PFSK-1 (cell line): Measurements from ENCODE around the gene SEMA4D.

Source experiments
- FOXP2 ChIP-seq: optimal IDR thresholded peaks from 2 replicates; pipeline ENCODE3; 2011; ENCODE audit warnings: borderline replicate concordance, control low read depth, inconsistent platforms; ENCODE audit not compliant: insufficient read depth; ENCODE audit errors: extremely low read length, extremely low read depth
- POLR2AphosphoS5 ChIP-seq: IDR thresholded peaks from 2 replicates; pipeline ENCODE4 v1.6.1; 2012; ENCODE audit warnings: low read depth, mild to moderate bottlenecking, control low read depth, low read length, moderate library complexity
- SIN3A ChIP-seq: IDR thresholded peaks from 2 replicates; pipeline ENCODE4 v1.6.1; 2012; ENCODE audit warnings: mild to moderate bottlenecking, low read length, moderate library complexity, borderline replicate concordance; ENCODE audit not compliant: insufficient read depth
- TAF1 ChIP-seq: IDR thresholded peaks from 2 replicates; pipeline ENCODE4 v1.6.1; 2012; ENCODE audit warnings: low read length, control low read depth, borderline replicate concordance; ENCODE audit not compliant: insufficient read depth
- TF ChIP-seq, protein P1 (sequence below), 2 experiments: IDR thresholded peaks; 2 replicates each; pipeline versions ENCODE4 v1.6.1 to v1.8.0; 2011 to 2012; ENCODE audit warnings: low read depth in 2 of 2, low read length in 2 of 2, control low read depth in 1 of 2, inconsistent platforms in 1 of 2, mild to moderate bottlenecking in 1 of 2, moderate library complexity in 1 of 2; ENCODE audit not compliant: insufficient read depth in 1 of 2

SEMA4D gene

DNA sequence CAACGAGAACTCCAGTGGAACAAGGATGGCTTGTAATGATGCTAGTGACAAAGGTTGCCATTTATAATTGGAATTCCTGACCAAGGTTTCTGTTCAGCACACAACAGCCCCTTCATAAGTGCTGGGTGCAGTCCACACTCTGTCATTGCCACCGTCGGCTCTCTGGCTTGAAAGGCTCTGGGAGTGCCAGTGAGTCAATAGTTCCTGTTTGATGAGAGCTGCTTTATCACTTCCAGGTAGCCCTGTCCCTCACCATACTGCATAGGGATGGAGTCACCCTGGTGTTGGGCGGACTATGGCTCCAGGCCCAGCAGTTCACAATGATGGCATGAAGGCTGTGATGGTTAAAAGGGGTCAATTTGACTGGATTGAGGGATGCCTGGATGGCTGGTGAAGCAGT is 34.6 kb upstream of the SEMA4D start:
- TF ChIP-seq, protein P1, sequence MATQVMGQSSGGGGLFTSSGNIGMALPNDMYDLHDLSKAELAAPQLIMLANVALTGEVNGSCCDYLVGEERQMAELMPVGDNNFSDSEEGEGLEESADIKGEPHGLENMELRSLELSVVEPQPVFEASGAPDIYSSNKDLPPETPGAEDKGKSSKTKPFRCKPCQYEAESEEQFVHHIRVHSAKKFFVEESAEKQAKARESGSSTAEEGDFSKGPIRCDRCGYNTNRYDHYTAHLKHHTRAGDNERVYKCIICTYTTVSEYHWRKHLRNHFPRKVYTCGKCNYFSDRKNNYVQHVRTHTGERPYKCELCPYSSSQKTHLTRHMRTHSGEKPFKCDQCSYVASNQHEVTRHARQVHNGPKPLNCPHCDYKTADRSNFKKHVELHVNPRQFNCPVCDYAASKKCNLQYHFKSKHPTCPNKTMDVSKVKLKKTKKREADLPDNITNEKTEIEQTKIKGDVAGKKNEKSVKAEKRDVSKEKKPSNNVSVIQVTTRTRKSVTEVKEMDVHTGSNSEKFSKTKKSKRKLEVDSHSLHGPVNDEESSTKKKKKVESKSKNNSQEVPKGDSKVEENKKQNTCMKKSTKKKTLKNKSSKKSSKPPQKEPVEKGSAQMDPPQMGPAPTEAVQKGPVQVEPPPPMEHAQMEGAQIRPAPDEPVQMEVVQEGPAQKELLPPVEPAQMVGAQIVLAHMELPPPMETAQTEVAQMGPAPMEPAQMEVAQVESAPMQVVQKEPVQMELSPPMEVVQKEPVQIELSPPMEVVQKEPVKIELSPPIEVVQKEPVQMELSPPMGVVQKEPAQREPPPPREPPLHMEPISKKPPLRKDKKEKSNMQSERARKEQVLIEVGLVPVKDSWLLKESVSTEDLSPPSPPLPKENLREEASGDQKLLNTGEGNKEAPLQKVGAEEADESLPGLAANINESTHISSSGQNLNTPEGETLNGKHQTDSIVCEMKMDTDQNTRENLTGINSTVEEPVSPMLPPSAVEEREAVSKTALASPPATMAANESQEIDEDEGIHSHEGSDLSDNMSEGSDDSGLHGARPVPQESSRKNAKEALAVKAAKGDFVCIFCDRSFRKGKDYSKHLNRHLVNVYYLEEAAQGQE (IDR thresholded peaks at IDR 0.05; ENCODE audit: insufficient read depth in 1 of 2, low read depth in 2 of 2, low read length in 2 of 2), result no peak
- no peak for TF ChIP-seq POLR2AphosphoS5
- TF ChIP-seq FOXP2, result no peak
- no peak for TF ChIP-seq TAF1
- no peak for TF ChIP-seq SIN3A

DNA sequence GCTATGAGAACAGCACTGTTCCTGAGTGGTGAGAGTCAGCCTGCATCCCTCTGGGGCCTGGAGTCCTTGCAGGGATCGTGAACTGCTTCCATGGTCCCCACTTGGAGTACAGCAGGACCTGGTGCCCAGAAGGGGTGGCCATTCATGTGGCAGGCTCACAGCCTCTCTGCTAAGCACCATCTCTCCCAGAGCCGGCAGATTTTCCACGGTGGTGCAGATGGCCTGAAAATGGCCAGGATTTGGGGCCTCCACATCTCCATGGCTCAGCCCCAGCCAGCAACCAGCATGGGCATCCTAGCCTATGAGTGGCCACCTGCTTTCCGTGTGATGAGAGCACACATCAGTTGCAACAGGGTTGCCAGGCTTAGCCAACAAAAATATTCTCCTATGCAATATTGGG is 33.9 kb upstream of the SEMA4D start:
- no peak for TF ChIP-seq FOXP2
- TF ChIP-seq SIN3A, result no peak
- TF ChIP-seq TAF1, result no peak
- TF ChIP-seq POLR2AphosphoS5, result no peak
- TF ChIP-seq, protein P1 (IDR thresholded peaks at IDR 0.05; ENCODE audit: insufficient read depth in 1 of 2, low read depth in 2 of 2, low read length in 2 of 2), result no peak

DNA sequence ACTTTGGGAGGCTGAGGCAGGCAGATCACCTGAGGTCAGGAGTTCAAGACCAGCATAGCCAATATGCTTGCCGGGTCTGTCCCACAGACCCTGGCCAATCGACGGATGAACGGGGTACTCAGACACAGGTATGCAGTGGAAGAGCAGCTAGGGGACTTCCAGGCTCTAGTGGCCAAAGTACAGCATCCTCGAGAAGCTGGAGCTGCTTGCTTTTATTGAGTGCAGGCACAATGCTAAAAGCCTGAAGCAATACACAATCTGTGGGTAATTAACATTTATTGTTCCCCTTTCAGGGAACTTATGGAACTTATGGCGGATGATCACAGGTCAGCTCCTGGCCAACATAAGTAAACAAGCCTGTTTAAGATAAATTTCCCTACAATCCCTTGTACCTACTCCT is 32.8 kb upstream of the SEMA4D start:
- no peak for TF ChIP-seq FOXP2
- no peak for TF ChIP-seq SIN3A

DNA sequence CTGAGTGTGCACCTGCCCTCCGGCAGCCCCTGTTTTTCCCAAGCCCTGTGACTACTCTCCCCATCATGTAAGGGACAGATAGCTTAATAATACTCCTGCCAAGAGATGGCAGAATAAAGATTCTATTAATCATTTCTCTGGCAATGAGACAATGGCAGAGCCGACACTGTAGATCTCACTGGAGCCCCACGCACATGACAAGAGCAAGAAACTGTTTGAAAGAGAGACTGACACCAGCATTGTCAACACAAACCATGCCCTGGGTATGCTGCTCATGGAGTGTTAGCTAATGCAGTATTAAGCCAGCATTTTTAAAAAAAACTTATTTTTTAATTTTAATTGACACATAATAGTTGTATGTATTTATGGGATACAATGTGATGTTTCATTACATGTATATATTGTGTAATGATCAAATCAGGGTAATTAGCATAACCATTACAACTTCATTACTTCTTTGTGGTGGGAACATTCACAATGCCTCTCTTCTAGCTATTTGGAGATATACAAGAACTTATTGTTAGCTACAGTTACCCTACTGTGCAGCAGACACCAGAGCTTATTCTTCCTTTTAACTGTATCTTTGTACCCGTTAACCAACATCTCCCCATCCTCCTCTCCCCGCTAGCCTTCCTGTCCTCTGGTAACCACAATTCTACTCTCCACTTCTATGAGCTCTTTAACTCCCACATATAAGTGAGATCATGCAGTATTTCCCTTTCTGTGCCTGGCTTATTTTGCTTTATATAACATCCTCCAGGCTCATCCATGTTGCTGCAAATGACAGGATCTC is 31.5 kb upstream of the SEMA4D start:
- TF ChIP-seq POLR2AphosphoS5 (no peak), TAF1 (no peak), FOXP2 (no peak), SIN3A (no peak)
- TF ChIP-seq, protein P1 (IDR thresholded peaks at IDR 0.05; ENCODE audit: insufficient read depth in 1 of 2, low read depth in 2 of 2, low read length in 2 of 2), result no peak

DNA sequence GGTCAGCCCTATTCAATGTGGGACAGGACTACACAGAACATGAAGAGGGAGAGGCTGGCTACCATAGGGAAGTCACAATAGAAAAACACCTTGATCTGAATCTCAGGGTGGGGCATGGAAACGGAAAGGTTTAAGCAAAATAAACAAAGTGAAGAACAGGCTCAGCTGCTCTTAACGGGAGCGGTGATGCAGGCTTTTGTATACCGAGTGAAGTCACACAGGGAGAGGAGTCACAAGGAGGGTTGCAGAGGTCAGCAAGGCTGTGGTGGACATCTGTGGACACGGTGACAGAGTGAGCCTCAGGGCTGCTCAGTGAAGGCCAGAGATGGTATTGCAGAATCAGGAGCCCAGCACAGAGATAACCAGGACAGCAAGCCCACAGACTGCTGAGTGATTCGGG is 30.6 kb upstream of the SEMA4D start:
- TF ChIP-seq, protein P1 (IDR thresholded peaks at IDR 0.05; ENCODE audit: insufficient read depth in 1 of 2, low read depth in 2 of 2, low read length in 2 of 2), result no peak
- TF ChIP-seq SIN3A, result no peak
- TF ChIP-seq FOXP2, result no peak
- no peak for TF ChIP-seq TAF1
- no peak for TF ChIP-seq POLR2AphosphoS5
